AG04450 (cell line): ENCODE measurements around the gene RNF38. TPM values are rescaled to one million over a fixed set of nuclear protein-coding genes. Genes with fewer than 3 reads are reported as not detected.
A peak's percentile ranks its signal among the peaks of the same experiment; 100 is the strongest.

Experiments used
- CTCF ChIA-PET: fragments of 300-600, 350-600 bp; formaldehyde crosslinking; extraction: SDS; loops from one replicate; lab custom pipeline; 2022; ENCODE audit warnings: antibody characterized with exemption, inconsistent platforms; lab: Charles Lee
- POLR2A ChIA-PET: fragments of 350-600 bp; formaldehyde crosslinking; extraction: SDS; loops from one replicate; lab custom pipeline; 2021; ENCODE audit warnings: antibody characterized with exemption, inconsistent platforms; lab: Yijun Ruan, JAX
- DNase-seq: peaks from one replicate; pipeline ENCODE4 v3.0.0-alpha.2; 2011; ENCODE audit warnings: low read depth, low spot score
- H3K27ac ChIP-seq: one replicate; pipeline ENCODE4 v1.5.1; 2012; ENCODE audit warnings: low read depth, low read length, control low read depth
- H3K27me3 ChIP-seq: one replicate; pipeline ENCODE4 v1.6.0; 2012; ENCODE audit warnings: low read length; ENCODE audit not compliant: control insufficient read depth, insufficient read depth
- H3K4me3 ChIP-seq: 2 replicates; pipeline ENCODE4 v1.5.1; 2011; ENCODE audit warnings: mild to moderate bottlenecking, low read depth, low read length, control low read depth
- H3K9me3 ChIP-seq: 2 replicates; pipeline ENCODE4 v1.5.1; 2012; ENCODE audit warnings: low read length; ENCODE audit not compliant: control insufficient read depth, insufficient read depth
- polyA plus RNA-seq: library from polyadenylated mRNA; depleted of rRNA; stranded (reverse); fragments of >200 nt; gene quantifications from 2 replicates; pipeline ENCODE4 v1.2.3, GENCODE V29; 2011
- TF ChIP-seq, protein P1 (sequence below): IDR thresholded peaks from 2 replicates; pipeline ENCODE4 v1.5.1; 2011; ENCODE audit warnings: low read depth, low read length, control low read depth, inconsistent platforms

RNF38 gene
- polyA plus RNA-seq, 1 experiment: 18.3 TPM

DNA sequence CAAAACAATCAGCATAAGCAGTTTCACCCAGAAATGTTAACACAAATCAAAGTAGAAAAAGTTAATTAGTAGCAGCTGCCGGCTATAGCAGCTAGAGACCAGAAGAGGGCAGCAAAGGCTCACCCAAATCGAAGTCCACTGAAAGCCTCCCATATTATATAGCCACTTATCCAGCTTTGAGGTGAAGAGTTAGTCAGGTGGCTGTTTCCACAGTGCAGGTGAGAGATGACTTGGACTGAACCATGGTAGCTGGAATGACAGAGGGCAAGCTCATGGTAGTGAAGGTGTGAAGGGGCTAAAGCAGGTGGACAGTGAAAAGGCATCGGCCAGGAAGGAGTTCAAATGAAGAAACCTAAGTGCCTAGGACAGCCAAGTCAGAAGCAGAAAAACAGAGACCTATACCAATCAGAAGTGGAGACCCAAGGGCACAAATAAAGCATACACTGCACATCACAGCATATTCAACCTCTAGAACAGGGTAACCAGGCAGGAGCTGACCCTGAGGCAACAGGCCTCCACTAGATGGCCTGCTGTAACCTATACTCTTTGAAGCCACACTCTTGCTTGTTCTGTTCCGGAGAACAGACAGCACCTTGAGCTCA, 7.2 kb upstream of the RNF38 start:
- ChIA-PET POLR2A (interaction anchor here (1.0 to 1.8 kb wide), 2 partner anchors 43 to 81 kb away, joined by 3 to 4 read pairs; no protein-coding TSS in a partner anchor), CTCF (interaction anchor here (0.5 to 9.1 kb wide), 60 partner anchors 10 to 452 kb away, joined by 3 to 189 read pairs (median 5); partner anchors contain the start of gene MELK)
- no peak overlapping the region for H3K27ac ChIP-seq
- H3K27me3 ChIP-seq: no peaks in the 10 kb centered on the region
- no peak for DNase-seq
- H3K9me3 ChIP-seq: no peaks in the 10 kb centered on the region
- TF ChIP-seq, protein P1, sequence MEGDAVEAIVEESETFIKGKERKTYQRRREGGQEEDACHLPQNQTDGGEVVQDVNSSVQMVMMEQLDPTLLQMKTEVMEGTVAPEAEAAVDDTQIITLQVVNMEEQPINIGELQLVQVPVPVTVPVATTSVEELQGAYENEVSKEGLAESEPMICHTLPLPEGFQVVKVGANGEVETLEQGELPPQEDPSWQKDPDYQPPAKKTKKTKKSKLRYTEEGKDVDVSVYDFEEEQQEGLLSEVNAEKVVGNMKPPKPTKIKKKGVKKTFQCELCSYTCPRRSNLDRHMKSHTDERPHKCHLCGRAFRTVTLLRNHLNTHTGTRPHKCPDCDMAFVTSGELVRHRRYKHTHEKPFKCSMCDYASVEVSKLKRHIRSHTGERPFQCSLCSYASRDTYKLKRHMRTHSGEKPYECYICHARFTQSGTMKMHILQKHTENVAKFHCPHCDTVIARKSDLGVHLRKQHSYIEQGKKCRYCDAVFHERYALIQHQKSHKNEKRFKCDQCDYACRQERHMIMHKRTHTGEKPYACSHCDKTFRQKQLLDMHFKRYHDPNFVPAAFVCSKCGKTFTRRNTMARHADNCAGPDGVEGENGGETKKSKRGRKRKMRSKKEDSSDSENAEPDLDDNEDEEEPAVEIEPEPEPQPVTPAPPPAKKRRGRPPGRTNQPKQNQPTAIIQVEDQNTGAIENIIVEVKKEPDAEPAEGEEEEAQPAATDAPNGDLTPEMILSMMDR: peak; percentile 91
- no peak overlapping the region for H3K4me3 ChIP-seq

DNA sequence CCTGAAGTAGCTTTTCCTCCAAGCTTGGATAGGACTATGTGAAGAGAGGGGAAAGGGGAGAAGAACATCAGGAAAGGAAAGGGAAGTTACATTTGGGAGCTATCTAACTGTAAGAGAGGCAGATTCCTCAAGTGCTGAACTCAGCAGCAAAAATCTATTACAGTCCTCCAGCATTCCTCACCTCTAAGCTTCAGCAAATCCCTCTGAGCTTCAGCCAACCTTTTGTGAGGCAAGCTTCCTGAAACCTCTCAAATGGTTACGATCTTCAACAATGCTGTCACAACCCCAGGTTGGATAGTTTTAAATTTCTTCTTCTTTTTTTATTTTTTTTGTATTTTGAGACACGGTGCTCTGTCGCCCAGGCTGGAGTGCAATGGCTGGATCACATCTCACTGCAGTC, 2.5 kb upstream of the RNF38 start:
- Histone ChIP-seq H3K27ac (no peak overlapping the region), H3K9me3 (no peaks in the 10 kb centered on the region), H3K4me3 (no peak overlapping the region), H3K27me3 (no peaks in the 10 kb centered on the region)
- CTCF ChIA-PET: interaction anchor here (0.8 to 9.1 kb wide), 3 partner anchors 50 to 326 kb away, joined by 3 to 189 read pairs (median 17); no protein-coding TSS in a partner anchor
- POLR2A ChIA-PET: interaction anchor here (1.0 kb wide), 1 partner anchor 158 kb away, joined by 6 read pairs; no protein-coding TSS in a partner anchor
- TF ChIP-seq, protein P1: no peak
- DNase-seq: no peak

DNA sequence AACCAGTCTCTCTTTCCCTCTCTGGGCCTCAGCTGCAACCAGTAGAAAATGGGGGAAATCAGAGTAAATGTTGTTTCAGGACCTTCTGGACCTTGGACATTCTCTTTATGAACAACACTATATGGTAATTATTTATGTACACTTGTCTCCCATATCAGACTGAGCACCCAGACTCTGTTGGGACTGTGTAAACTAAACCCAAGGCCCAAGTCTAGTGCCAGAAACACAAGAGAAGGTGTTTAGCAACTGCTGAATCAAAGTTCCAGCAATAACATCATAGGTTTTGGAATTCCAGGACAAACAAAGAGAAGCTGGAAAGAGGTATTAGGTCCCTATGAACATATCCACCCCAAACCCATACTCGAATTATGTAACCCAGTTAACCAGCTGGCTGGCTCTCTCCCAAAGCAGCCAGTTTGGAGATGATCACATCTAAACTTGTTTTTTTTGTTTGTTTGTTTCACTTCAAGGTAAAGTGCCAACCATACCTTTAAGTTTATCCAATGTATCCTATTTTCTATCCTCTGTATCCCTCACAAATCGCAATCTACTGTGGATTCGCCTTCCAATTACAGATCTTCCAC, 1.9 kb upstream of the RNF38 start:
- CTCF ChIA-PET: interaction anchor here (0.8 to 9.1 kb wide), 3 partner anchors 50 to 326 kb away, joined by 3 to 189 read pairs (median 17); no protein-coding TSS in a partner anchor
- H3K9me3 ChIP-seq: no peaks in the 10 kb centered on the region
- no peak overlapping the region for H3K27ac ChIP-seq
- H3K4me3 ChIP-seq: no peak overlapping the region
- H3K27me3 ChIP-seq: no peaks in the 10 kb centered on the region
- POLR2A ChIA-PET: interaction anchor here (1.0 kb wide), 1 partner anchor 159 kb away, joined by 6 read pairs; no protein-coding TSS in a partner anchor
- no peak for DNase-seq
- TF ChIP-seq, protein P1: no peak

DNA sequence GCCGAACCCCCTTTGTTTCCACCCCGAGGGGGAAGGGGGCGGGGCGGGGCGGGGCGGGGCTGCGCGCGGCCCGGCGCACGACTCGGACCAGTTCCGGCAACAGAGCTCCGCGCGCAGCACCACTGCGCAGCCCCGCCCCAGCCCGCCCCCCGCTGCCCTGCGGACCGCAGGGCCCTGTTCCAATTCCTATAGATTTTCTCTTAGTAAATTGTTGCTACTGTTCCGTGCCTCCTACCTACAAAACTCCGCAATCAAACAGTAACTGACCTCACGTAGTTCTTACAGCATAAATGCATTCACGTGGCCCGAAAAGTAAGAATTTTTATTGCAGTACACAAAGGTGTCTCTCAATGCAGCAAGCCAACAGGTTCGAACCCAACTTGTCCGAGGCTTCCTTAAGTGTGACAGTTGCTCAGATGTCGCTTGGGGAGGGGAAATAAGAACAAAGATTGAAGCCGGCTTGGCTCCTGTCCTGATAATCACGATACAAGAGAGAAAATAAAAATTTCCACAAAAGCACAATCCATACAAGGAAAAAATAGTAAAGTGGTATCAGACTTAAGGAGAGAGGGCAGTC, 1.2 kb upstream of the RNF38 start:
- POLR2A ChIA-PET: interaction anchor here (0.5 to 1.9 kb wide), 3 partner anchors 83 to 143 kb away, joined by 3 to 7 read pairs (median 3); no protein-coding TSS in a partner anchor
- CTCF ChIA-PET: interaction anchor here (1.9 to 9.1 kb wide), 2 partner anchors 51 to 155 kb away, joined by 17 to 189 read pairs; no protein-coding TSS in a partner anchor
- no peak for DNase-seq
- H3K27me3 ChIP-seq: no peaks in the 10 kb centered on the region
- H3K4me3 ChIP-seq: peak overlapping the region; percentile 79
- TF ChIP-seq, protein P1: no peak
- peak overlapping the region; percentile 65 for H3K27ac ChIP-seq
- no peaks in the 10 kb centered on the region for H3K9me3 ChIP-seq
